A549 (cell line): ENCODE data around the gene FTSJ1.

Experiments
- BCL3 ChIP-seq: fragments of >200 bp; sonication (Bioruptor Twin); formaldehyde crosslinking; IDR thresholded peaks from 3 replicates; pipeline ENCODE4 v1.6.1; 2016
- ELK1 ChIP-seq: fragments of 150-350 bp; IDR thresholded peaks from 2 replicates; pipeline ENCODE4 v1.6.1; 2014; ENCODE audit warnings: low read depth, mild to moderate bottlenecking, low read length
- HOXA7 ChIP-seq: fragments of 250-450 bp; sonication (Bioruptor Pico); IDR thresholded peaks from 2 replicates; pipeline ENCODE4 v1.5.0; 2020; ENCODE audit warnings: mild to moderate bottlenecking, moderate library complexity
- JUN ChIP-seq, 2 experiments: fragments of >200 bp; sonication (Bioruptor Twin); formaldehyde crosslinking; IDR thresholded peaks; 2 replicates in 1 of 2; 3 replicates in 1 of 2; pipeline ENCODE4 v1.6.1; 2016 to 2017
- MAFK ChIP-seq: fragments of 450-650 bp; IDR thresholded peaks from 2 replicates; pipeline ENCODE4 v1.6.1; 2014; ENCODE audit not compliant: partially characterized antibody
- PHF8 ChIP-seq: fragments of 200-600 bp; sonication (generic); IDR thresholded peaks from 2 replicates; pipeline ENCODE4 v1.6.1; 2016; ENCODE audit warnings: low read depth, mild to moderate bottlenecking, antibody characterized with exemption, moderate library complexity, borderline replicate concordance
- POLR2A ChIP-seq: IDR thresholded peaks from 2 replicates; pipeline ENCODE4 v1.6.1; 2012; ENCODE audit warnings: mild to moderate bottlenecking, low read length
- RFX5 ChIP-seq: fragments of 450-650 bp; IDR thresholded peaks from 2 replicates; pipeline ENCODE4 v1.7.1; 2014; ENCODE audit warnings: antibody characterized with exemption, mild to moderate bottlenecking, moderate library complexity
- SMC3 ChIP-seq: fragments of >200 bp; sonication (Bioruptor Twin); formaldehyde crosslinking; IDR thresholded peaks from 3 replicates; pipeline ENCODE4 v1.6.1; 2018; ENCODE audit warnings: inconsistent platforms
- SREBF2 ChIP-seq: fragments of 450-650 bp; IDR thresholded peaks from 2 replicates; pipeline ENCODE4 v1.6.1; 2014; ENCODE audit warnings: mild to moderate bottlenecking, moderate library complexity
- ZFP36 ChIP-seq: fragments of 450-650 bp; IDR thresholded peaks from 2 replicates; pipeline ENCODE4 v1.6.1; 2014; ENCODE audit warnings: borderline replicate concordance; ENCODE audit not compliant: partially characterized antibody
- TF ChIP-seq, protein P1 (sequence below): fragments of >200 bp; sonication (Bioruptor Twin); formaldehyde crosslinking; IDR thresholded peaks from 3 replicates; pipeline ENCODE4 v1.5.1; 2016
- TF ChIP-seq, protein P2 (sequence below): IDR thresholded peaks from 2 replicates; pipeline ENCODE4 v1.6.1; 2012

GRCh38 chrX:48509619-48510018 is 33.6 kb downstream of the FTSJ1 start:
- TF ChIP-seq POLR2A = no peak
- no peak for TF ChIP-seq RFX5
- TF ChIP-seq, protein P1, sequence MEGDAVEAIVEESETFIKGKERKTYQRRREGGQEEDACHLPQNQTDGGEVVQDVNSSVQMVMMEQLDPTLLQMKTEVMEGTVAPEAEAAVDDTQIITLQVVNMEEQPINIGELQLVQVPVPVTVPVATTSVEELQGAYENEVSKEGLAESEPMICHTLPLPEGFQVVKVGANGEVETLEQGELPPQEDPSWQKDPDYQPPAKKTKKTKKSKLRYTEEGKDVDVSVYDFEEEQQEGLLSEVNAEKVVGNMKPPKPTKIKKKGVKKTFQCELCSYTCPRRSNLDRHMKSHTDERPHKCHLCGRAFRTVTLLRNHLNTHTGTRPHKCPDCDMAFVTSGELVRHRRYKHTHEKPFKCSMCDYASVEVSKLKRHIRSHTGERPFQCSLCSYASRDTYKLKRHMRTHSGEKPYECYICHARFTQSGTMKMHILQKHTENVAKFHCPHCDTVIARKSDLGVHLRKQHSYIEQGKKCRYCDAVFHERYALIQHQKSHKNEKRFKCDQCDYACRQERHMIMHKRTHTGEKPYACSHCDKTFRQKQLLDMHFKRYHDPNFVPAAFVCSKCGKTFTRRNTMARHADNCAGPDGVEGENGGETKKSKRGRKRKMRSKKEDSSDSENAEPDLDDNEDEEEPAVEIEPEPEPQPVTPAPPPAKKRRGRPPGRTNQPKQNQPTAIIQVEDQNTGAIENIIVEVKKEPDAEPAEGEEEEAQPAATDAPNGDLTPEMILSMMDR = no peak
- no peak for TF ChIP-seq ELK1
- TF ChIP-seq, protein P2, sequence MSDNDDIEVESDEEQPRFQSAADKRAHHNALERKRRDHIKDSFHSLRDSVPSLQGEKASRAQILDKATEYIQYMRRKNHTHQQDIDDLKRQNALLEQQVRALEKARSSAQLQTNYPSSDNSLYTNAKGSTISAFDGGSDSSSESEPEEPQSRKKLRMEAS = no peak
- TF ChIP-seq SMC3 = no peak
- no peak for TF ChIP-seq SREBF2
- TF ChIP-seq MAFK = no peak
- TF ChIP-seq BCL3 = no peak
- TF ChIP-seq JUN (IDR thresholded peaks at IDR 0.05) = no peak
- no peak for TF ChIP-seq PHF8
- no peak for TF ChIP-seq ZFP36
- no peak for TF ChIP-seq HOXA7 (CRISPR knock-in tag)
